ENCODE measurements around the gene MEMO1.
"Not testable (repeated sequence)": the region's sequence is repeated elsewhere in the genome, so short reads cannot be mapped to it uniquely, and the experiment has no call there.

The MEMO1 gene

DNA sequence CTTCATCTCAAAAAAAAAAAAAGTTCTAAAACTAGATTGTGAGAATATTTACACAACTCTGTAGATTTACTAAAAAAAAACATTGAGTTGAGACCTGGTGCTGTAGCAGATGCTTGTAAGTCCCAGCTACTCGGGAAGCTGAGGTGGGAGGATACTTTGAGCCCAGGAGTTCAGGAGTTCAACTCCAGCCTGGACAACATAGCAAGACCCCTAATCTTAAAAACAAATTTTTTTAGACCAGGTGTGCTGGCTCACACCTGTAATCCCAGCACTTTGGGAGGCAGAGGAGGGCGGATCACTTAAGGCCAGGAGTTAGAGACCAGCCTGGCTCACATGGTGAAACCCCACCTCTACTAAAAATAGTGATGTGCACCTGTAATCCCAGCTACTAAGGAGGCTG lies 108.9 kb downstream of the MEMO1 start:
- no peak for DNase-seq

DNA sequence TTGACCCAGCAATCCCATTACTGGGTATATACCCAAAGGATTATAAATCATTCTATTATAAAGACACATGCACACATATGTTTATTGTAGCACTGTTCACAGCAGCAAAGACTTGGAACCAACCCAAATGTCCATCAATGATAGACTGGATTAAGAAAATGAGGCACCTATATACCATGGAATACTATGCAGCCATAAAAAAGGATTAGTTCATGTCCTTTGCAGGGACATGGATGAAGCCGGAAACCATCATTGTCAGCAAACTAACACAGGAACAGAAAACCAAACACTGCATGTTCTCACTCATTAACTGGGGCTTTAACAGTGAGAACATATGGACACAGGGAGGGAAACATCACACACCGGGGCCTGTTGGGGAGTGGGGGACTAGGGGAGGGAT lies 110.7 kb downstream of the MEMO1 start:
- DNase-seq: not testable (repeated sequence)

- DNase-seq: not testable (repeated sequence)
Observed at GRCh38 chr2:31898346-31898745, 112.5 kb downstream of the MEMO1 start.

GRCh38 chr2:31897340-31897739 lies 113.5 kb downstream of the MEMO1 start:
- DNase-seq: not testable (repeated sequence)

- DNase-seq: no peak
Observed at GRCh38 chr2:31896293-31896692, 114.5 kb downstream of the MEMO1 start.

DNA sequence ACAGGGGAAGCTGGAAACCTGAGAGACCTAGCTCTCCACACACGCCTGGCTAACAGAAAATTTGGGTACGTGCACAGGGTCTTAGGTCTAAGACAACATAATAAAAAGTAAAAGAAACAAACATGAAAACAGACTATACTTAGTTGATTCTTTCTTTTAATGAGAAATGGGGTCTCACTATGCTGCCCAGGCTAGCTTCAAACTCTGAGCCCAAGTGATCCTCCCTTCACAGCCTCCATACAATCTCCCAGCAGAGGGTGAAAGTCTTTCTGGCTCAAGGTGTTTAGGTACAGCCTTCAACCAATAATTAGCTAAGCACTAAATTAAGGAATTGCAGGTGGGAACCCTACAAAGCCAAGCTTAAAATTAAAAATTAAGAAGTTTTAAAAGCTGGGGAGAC lies 116.2 kb downstream of the MEMO1 start:
- DNase-seq: no peak

- DNase-seq: no peak
Observed at GRCh38 chr2:31893094-31893493, 117.7 kb downstream of the MEMO1 start.

DNA sequence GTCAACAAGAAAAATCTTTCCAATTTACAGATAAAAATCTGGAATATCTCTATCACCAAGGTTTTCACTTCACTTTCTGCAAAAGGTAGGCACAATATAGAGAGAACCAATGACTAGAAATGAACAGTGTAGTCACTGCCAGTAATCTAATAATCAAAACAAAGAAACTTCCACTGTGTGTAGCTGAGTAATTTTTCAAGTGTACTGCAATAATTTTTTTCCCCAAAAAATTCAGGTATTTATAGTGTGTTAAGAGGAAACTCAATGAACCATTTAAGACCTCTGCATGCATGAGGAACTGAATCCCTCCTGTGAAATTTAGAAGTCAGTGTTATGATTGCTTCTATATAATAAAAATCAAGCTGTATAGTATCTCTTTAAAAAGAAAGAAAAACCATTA lies 121.8 kb downstream of the MEMO1 start:
- DNase-seq: no peak

GRCh38 chr2:31888550-31888949 lies 122.3 kb downstream of the MEMO1 start:
- no peak for DNase-seq

DNA sequence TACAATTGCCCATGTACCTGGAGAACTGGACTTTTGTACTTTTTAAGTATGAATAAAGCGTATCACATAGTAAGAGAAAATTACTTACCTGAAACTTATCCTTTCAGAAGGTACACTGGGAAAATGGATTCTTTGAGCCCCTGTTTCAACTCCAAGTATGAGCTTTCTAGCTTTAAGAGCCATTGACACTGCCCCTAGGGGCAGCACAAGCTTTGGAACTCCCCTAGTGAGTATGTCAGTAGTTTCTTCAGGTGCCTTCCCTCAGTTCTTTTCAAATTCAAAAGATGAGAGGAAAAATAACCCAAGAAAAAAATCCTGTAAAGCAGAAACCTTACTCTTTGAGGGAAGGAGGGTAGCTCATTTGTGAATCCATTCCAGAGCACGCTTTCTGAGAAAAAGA lies 124.1 kb downstream of the MEMO1 start:
- DNase-seq: no peak

DNA sequence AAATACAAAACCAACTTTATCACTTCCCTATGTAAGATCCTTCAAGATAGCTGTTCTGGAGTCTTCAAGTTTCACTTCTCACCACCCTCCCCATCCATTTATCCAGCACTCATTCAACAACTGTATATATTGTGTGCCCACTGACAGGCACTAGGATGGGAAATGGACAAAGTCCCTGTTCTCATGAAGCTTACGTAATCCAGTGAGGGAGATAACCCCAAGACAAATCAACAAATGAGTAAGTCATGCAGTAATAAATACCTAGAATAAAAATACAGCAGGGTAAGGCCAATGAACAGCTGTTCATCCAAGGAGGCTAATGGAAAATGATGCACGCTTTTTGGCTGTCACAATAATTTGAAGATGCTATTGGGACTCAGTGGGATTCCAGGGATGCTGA lies 133.8 kb downstream of the MEMO1 start:
- DNase-seq: peak; percentile 61

DNA sequence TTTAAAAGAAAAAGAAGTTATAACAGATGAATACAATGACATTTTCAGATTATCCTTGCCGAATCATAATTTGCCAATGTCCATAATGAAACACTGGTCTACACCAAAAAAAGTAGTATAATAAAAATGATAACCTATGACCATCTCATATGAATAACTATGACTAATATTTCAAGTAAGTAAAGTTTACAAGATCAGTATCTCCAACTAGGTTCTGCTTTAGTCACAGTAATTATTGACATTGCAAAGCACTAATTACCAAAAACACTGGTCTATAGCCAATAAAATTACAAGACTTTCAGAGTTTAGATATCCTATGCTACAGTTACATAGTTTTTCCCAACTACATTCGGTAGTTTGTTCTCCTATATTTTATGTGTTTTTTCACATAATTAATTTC lies 136.7 kb downstream of the MEMO1 start:
- DNase-seq: no peak

- DNase-seq: no peak
Observed at GRCh38 chr2:31865215-31865614, 145.6 kb downstream of the MEMO1 start.

DNA sequence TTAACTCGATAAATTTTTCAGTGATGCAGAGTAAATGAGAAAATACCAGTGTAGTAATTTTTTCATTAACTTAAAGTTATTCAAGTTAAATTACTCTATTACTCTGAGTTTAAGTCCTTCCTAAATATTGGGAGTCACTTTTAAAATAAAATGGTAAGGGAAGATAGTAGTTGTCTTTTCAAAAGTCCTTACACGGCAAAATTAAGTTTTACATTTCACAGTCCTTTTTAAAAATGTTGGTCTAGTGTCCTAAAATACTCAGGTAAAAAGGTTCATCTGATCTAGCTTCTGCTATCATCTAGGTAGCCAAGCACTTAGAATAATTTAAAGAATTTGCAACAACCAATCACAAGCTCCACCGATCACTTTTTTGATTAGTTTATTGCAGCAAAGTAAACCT lies 146.9 kb downstream of the MEMO1 start:
- no peak for DNase-seq

GRCh38 chr2:31863015-31863656 lies 147.7 kb downstream of the MEMO1 start:
- DNase-seq: not testable (repeated sequence)

DNA sequence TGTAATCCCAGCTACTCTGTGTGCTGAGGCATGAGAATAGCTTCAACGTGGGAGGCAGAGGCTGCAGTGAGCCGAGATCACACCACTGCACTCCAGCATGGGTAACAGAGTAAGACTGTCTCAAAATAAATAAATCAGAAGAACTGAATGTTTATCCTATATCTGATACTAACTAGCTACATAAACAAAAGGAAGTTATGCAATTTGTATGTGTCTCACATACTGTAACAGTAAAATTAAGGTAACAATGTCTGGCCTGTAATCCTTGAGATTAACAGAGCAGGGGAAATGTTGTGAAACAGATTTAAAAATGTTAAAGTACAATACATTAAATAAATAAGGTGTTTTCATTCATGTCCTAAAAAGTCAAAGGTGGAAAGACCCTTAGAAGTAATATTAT lies 150.8 kb downstream of the MEMO1 start:
- no peak for DNase-seq

DNA sequence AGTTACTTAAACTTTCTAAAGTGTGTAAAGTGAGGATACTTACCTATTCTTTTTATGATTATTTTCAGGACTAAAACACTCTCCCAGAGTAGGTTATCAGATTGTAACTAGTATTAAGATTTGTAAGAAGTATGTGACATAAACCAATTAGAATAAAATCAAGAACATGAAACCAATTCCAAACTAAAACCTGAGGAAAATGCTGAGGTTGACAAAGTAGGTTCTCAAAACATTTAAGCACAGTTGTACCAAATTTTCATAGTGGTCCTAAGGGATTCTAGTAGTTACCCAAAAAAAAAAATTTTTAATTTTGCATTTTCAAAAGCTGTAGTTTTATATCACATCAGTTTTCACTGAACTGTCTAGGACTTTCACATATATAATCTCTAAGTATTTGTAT lies 157.3 kb downstream of the MEMO1 start:
- DNase-seq: no peak

GRCh38 chr2:31842150-31842549 lies 168.7 kb downstream of the MEMO1 start:
- not testable (repeated sequence) for DNase-seq

GRCh38 chr2:31835450-31835849 lies 175.4 kb downstream of the MEMO1 start:
- DNase-seq: no peak

DNA sequence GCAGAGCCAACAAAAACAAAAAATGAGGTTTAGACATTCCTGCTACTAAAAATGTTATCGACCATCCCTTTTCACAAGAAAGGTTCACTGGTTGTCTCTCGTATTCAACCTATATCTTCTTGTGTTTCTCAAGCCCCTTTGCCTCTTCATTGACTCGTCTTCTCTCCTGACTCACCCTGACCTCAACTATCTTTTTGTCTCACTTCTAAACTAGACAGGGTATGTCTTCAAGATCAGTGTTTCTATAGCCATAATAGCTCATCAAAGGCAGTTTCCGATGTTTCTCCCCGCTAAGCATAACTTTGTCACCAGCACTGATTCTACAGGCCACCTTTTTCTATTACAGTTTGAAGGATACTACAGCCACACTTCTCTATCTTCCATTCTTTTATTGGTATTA lies 178.4 kb downstream of the MEMO1 start:
- no peak for DNase-seq

GRCh38 chr2:31831585-31831984 lies 179.2 kb downstream of the MEMO1 start:
- no peak for DNase-seq

- no peak for DNase-seq
Observed at GRCh38 chr2:31828891-31829290, 181.9 kb downstream of the MEMO1 start.

GRCh38 chr2:31823558-31823957 lies 187.2 kb downstream of the MEMO1 start:
- no peak for DNase-seq

GRCh38 chr2:31822587-31822986 lies 188.2 kb downstream of the MEMO1 start:
- no peak for DNase-seq
